Astrocyte of the cerebellum (primary cell): ENCODE measurements around the gene RYR1.

ENCODE experiments used
- DNase-seq: peaks from one replicate; pipeline ENCODE4 v3.0.0-alpha.2; 2011; ENCODE audit warnings: low read depth
- H3K4me3 ChIP-seq: 2 replicates; pipeline ENCODE4 v1.5.1; 2011; ENCODE audit warnings: mild to moderate bottlenecking, low read depth, low read length, moderate library complexity
- in situ Hi-C: cut with HindIII; loops from 2 replicates; pipeline ENCODE4 v1.10.0; 2017; ENCODE audit warnings: low sequenced_read_pairs
- TF ChIP-seq, protein P1 (sequence below): IDR thresholded peaks from 2 replicates; pipeline ENCODE4 v1.5.1; 2012; ENCODE audit warnings: low read length, low read depth, moderate library complexity, mild to moderate bottlenecking; ENCODE audit errors: missing control alignments

The RYR1 gene

DNA sequence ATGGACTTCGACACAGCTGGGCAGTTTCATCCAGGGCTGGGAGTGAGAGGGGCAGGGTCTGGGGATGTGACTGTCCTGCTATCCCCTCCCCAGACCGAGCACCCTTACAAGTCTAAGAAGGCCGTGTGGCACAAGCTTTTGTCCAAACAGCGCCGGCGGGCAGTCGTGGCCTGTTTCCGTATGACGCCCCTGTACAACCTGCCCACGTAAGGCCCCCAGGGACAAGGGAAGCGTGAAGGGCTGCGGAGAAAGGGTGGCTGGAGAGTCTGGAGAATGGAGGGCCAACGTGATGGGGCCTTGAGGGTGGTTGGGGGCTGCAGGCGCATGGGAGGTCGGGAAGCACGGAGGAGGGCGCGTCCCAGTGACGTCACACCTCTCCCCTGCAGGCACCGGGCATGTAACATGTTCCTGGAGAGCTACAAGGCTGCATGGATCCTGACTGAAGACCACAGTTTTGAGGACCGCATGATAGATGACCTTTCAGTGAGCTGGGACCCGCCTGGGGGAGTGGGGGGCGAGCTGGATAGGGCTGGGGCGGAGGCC is 94.8 kb downstream of the RYR1 start:
- no peak for DNase-seq
- in situ Hi-C loops = loop anchor here (10.0 kb wide), 2 partner anchors 57 to 73 kb away; no protein-coding TSS in a partner anchor
- H3K4me3 ChIP-seq = no peak overlapping the region
- TF ChIP-seq, protein P1, sequence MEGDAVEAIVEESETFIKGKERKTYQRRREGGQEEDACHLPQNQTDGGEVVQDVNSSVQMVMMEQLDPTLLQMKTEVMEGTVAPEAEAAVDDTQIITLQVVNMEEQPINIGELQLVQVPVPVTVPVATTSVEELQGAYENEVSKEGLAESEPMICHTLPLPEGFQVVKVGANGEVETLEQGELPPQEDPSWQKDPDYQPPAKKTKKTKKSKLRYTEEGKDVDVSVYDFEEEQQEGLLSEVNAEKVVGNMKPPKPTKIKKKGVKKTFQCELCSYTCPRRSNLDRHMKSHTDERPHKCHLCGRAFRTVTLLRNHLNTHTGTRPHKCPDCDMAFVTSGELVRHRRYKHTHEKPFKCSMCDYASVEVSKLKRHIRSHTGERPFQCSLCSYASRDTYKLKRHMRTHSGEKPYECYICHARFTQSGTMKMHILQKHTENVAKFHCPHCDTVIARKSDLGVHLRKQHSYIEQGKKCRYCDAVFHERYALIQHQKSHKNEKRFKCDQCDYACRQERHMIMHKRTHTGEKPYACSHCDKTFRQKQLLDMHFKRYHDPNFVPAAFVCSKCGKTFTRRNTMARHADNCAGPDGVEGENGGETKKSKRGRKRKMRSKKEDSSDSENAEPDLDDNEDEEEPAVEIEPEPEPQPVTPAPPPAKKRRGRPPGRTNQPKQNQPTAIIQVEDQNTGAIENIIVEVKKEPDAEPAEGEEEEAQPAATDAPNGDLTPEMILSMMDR = no peak

DNA sequence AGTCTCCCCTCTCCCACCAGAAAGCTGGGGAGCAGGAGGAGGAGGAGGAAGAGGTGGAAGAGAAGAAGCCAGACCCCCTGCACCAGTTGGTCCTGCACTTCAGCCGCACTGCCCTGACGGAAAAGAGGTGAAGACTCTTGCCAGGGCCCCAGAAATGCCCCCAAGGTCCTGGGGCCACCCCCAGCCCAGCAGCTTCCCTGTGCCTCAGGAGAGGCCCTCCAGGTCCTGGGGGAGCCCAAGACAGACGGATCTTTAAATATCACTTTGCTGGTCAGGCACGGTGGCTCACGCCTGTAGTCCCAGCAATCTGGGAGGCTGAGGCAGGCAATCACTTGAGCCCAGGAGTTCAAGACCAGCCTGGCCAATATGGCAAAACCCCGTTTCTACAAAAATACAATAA is 95.4 kb downstream of the RYR1 start:
- no peak for DNase-seq
- no peak overlapping the region for H3K4me3 ChIP-seq
- TF ChIP-seq, protein P1 = no peak
- in situ Hi-C loops = loop anchor here (10.0 kb wide), 2 partner anchors 56 to 74 kb away; no protein-coding TSS in a partner anchor

DNA sequence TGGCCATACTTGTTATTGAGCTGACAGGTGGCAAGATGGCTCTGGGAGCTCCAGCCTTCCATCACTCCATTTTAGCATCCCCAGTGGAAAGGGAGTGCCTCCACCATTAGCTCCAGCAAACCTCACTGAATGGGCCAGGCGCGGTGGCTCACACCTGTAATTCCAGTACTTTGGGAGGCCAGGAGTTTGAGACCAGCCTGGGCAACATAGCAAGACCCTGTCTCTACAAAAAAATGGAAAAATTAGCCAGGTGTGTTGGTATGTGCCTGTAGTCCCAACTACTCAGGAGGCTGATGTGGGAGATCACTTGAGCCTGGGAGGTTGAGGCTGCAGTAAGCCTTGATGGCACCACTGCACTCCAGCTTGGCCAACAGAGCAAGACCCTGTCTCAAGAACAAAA is 98.0 kb downstream of the RYR1 start:
- no peak overlapping the region for H3K4me3 ChIP-seq
- no peak for DNase-seq
- TF ChIP-seq, protein P1 = no peak
- in situ Hi-C loops = no loop called here

DNA sequence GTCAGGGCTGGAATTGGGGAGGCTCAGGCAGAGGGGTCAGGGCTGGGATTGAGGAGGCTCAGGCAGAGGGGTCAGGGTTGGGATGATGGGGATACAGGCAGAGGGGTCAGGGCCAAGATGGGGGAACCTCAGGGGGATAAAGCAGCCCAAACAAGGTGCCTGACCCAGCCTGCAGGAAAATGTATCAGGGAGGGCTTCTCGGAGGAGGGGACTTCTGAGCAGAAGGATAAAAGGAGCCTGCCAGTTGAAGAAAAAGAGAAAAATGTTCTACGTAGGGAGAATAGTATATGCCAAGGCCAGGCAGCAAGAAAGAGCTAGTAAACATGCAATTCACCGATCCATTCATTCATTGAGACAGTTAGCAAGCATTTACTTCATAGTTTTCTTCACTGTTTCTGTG is 99.4 kb downstream of the RYR1 start:
- TF ChIP-seq, protein P1 = no peak
- in situ Hi-C loops = no loop called here
- DNase-seq = no peak
- no peak overlapping the region for H3K4me3 ChIP-seq

DNA sequence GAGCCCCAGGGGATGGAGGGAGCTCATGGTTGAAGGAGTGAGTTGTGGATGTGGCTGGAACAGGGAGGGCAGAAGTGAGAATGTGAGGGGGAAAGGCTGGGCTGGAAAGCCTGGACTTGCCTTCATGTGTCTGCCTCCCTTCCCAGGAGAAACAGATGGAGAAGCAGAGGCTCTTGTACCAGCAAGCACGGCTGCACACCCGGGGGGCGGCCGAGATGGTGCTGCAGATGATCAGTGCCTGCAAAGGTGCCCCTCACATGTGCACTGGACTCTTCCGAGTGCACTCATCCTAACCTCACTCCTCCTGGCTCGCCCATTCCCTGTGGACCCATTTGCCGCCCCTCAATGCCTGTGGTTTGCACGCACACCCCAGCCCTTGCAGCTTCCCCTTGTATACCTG is 101.1 kb downstream of the RYR1 start:
- in situ Hi-C loops = no loop called here
- no peak overlapping the region for H3K4me3 ChIP-seq
- TF ChIP-seq, protein P1 = no peak
- no peak for DNase-seq

DNA sequence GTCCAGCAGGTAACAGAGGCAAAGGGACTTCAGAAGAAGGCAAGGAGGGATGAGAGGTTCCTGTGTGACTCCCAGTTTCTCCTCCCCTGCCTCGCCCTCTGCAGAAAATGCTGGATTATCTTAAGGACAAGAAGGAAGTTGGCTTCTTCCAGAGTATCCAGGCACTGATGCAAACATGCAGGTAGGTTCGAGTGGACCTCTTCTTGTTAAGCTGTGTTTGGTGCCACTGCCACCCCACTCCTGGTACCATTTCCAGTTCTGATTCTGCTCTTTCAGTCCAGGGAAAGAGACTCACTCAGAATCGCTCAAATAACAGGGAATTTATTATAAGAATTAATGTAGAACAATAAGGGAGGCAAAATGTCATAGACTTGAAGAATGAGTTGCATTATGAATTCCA is 101.7 kb downstream of the RYR1 start:
- no peak for DNase-seq
- no peak overlapping the region for H3K4me3 ChIP-seq
- in situ Hi-C loops = no loop called here
- TF ChIP-seq, protein P1 = no peak
